Measurements from ENCODE around the gene KPTN. TPM values are rescaled to one million over a fixed set of nuclear protein-coding genes. Genes with fewer than 3 reads are reported as not detected.

KPTN gene
- total and polyA plus RNA-seq, 2 of the 13 experiments (the other 11 are each of a cell fraction or from before 2014, with no cell fraction given) = 9.1 to 13.3 TPM

DNA sequence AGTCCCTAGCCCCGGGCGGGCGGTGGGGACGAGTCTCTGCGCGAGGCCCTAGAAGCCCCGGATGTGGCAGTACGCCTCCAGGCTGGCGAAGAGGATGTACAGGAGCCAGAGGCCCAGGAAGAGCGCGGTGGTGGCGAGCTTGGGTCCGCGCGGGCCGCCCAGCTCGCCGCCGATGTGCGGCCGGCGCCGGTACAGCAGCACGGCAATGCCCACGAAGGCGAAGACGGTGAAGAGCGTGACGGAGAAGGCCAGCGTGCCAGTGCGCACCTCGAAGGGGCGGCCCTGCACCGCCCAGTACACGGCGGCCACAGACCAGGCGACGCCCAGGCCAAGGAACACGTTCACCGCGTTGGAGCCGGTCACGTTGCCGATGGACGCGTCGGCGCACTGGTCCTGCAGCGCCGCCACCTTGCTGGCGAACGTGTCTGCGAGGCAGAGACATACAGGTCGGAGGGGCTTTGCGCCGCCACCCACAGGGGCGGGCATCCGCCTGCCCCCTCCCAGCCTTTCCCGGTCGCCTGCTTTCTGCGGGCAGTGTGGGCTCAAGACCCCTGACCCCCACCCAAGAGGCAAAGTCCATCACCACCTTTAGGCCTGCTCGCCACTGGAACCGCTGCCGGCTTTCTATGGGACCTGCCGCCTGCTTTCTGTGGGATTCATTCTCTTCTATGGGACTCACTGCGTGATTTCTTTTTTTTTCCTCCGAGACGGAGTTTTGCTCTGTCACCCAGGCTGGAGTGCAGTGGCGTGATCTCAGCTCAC, 53.8 kb downstream of the KPTN start (continued):
- TF ChIP-seq, protein P1, sequence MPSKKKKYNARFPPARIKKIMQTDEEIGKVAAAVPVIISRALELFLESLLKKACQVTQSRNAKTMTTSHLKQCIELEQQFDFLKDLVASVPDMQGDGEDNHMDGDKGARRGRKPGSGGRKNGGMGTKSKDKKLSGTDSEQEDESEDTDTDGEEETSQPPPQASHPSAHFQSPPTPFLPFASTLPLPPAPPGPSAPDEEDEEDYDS (CRISPR knock-in tag; IDR thresholded peaks at IDR 0.05) = 0 out of 2 replicates have a peak, but pooled peaks have one; percentile 25
- TF ChIP-seq, protein P2, sequence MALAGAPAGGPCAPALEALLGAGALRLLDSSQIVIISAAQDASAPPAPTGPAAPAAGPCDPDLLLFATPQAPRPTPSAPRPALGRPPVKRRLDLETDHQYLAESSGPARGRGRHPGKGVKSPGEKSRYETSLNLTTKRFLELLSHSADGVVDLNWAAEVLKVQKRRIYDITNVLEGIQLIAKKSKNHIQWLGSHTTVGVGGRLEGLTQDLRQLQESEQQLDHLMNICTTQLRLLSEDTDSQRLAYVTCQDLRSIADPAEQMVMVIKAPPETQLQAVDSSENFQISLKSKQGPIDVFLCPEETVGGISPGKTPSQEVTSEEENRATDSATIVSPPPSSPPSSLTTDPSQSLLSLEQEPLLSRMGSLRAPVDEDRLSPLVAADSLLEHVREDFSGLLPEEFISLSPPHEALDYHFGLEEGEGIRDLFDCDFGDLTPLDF (CRISPR knock-in tag; IDR thresholded peaks at IDR 0.05) = no peak
- TF ChIP-seq, protein P3, sequence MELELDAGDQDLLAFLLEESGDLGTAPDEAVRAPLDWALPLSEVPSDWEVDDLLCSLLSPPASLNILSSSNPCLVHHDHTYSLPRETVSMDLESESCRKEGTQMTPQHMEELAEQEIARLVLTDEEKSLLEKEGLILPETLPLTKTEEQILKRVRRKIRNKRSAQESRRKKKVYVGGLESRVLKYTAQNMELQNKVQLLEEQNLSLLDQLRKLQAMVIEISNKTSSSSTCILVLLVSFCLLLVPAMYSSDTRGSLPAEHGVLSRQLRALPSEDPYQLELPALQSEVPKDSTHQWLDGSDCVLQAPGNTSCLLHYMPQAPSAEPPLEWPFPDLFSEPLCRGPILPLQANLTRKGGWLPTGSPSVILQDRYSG (CRISPR knock-in tag; IDR thresholded peaks at IDR 0.05) = no peak
- TF ChIP-seq ZNF589 (CRISPR knock-in tag; conservative IDR thresholded peaks at IDR 0.05) (0 out of 2 replicates have a peak, but pooled peaks have one; percentile 39), ELF1 (CRISPR knock-in tag; IDR thresholded peaks at IDR 0.05) (no peak), ZNF17 (CRISPR knock-in tag; IDR thresholded peaks at IDR 0.05) (no peak), DR1 (CRISPR knock-in tag; IDR thresholded peaks at IDR 0.05) (no peak), FOXJ3 (CRISPR knock-in tag; IDR thresholded peaks at IDR 0.05; ENCODE audit: borderline replicate concordance) (no peak), HOXA3 (CRISPR knock-in tag; IDR thresholded peaks at IDR 0.05) (peak; percentile 82), ZNF263 (CRISPR knock-in tag; IDR thresholded peaks at IDR 0.05) (0 out of 2 replicates have a peak, but pooled peaks have one; percentile 15), ZNF296 (CRISPR knock-in tag; conservative IDR thresholded peaks at IDR 0.05) (0 out of 2 replicates have a peak, but pooled peaks have one; percentile 41), HNRNPLL (IDR thresholded peaks at IDR 0.05; ENCODE audit: low read depth, low read length, poor library complexity, severe bottlenecking) (no peak), RBM22 (optimal IDR thresholded peaks at IDR 0.05; ENCODE audit: low read length) (no peak)
- TF ChIP-seq, protein P4, sequence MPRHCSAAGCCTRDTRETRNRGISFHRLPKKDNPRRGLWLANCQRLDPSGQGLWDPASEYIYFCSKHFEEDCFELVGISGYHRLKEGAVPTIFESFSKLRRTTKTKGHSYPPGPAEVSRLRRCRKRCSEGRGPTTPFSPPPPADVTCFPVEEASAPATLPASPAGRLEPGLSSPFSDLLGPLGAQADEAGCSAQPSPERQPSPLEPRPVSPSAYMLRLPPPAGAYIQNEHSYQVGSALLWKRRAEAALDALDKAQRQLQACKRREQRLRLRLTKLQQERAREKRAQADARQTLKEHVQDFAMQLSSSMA (CRISPR knock-in tag; IDR thresholded peaks at IDR 0.05) = no peak; the same call in 1 of the 2 replicates
- TF ChIP-seq, protein P5, sequence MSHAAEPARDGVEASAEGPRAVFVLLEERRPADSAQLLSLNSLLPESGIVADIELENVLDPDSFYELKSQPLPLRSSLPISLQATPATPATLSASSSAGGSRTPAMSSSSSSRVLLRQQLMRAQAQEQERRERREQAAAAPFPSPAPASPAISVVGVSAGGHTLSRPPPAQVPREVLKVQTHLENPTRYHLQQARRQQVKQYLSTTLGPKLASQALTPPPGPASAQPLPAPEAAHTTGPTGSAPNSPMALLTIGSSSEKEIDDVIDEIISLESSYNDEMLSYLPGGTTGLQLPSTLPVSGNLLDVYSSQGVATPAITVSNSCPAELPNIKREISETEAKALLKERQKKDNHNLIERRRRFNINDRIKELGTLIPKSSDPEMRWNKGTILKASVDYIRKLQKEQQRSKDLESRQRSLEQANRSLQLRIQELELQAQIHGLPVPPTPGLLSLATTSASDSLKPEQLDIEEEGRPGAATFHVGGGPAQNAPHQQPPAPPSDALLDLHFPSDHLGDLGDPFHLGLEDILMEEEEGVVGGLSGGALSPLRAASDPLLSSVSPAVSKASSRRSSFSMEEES (CRISPR knock-in tag; IDR thresholded peaks at IDR 0.05) = no peak
- TF ChIP-seq, protein P6, sequence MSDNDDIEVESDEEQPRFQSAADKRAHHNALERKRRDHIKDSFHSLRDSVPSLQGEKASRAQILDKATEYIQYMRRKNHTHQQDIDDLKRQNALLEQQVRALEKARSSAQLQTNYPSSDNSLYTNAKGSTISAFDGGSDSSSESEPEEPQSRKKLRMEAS (IDR thresholded peaks at IDR 0.05) = peak; percentile 95
- TF ChIP-seq, protein P7, sequence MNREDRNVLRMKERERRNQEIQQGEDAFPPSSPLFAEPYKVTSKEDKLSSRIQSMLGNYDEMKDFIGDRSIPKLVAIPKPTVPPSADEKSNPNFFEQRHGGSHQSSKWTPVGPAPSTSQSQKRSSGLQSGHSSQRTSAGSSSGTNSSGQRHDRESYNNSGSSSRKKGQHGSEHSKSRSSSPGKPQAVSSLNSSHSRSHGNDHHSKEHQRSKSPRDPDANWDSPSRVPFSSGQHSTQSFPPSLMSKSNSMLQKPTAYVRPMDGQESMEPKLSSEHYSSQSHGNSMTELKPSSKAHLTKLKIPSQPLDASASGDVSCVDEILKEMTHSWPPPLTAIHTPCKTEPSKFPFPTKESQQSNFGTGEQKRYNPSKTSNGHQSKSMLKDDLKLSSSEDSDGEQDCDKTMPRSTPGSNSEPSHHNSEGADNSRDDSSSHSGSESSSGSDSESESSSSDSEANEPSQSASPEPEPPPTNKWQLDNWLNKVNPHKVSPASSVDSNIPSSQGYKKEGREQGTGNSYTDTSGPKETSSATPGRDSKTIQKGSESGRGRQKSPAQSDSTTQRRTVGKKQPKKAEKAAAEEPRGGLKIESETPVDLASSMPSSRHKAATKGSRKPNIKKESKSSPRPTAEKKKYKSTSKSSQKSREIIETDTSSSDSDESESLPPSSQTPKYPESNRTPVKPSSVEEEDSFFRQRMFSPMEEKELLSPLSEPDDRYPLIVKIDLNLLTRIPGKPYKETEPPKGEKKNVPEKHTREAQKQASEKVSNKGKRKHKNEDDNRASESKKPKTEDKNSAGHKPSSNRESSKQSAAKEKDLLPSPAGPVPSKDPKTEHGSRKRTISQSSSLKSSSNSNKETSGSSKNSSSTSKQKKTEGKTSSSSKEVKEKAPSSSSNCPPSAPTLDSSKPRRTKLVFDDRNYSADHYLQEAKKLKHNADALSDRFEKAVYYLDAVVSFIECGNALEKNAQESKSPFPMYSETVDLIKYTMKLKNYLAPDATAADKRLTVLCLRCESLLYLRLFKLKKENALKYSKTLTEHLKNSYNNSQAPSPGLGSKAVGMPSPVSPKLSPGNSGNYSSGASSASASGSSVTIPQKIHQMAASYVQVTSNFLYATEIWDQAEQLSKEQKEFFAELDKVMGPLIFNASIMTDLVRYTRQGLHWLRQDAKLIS (CRISPR knock-in tag; IDR thresholded peaks at IDR 0.05) = no peak
- TF ChIP-seq, protein P8, sequence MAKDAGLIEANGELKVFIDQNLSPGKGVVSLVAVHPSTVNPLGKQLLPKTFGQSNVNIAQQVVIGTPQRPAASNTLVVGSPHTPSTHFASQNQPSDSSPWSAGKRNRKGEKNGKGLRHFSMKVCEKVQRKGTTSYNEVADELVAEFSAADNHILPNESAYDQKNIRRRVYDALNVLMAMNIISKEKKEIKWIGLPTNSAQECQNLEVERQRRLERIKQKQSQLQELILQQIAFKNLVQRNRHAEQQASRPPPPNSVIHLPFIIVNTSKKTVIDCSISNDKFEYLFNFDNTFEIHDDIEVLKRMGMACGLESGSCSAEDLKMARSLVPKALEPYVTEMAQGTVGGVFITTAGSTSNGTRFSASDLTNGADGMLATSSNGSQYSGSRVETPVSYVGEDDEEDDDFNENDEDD (CRISPR knock-in tag; IDR thresholded peaks at IDR 0.05; ENCODE audit: borderline replicate concordance) = peak; percentile 82; the same call in 1 of the 2 replicates
